SK-N-SH (cell line): Measurements from ENCODE around the gene ADIPOR2. TPM values are rescaled to one million over a fixed set of nuclear protein-coding genes. Genes with fewer than 3 reads are reported as not detected.

Source experiments
- CTCF ChIA-PET: fragments of 300-600, 350-600 bp; formaldehyde crosslinking; extraction: SDS; loops from one replicate; lab custom pipeline; 2021; lab: Yijun Ruan, JAX
- POLR2A ChIA-PET: fragments of 350-600 bp; sonication (Branson Sonifier 250); formaldehyde crosslinking; extraction: SDS; loops from one replicate; lab custom pipeline; 2020; ENCODE audit warnings: antibody characterized with exemption, inconsistent platforms; lab: Yijun Ruan, JAX
- DNase-seq: peaks from one replicate; pipeline ENCODE4 v3.0.0; 2012
- H2AFZ ChIP-seq: fragments of 200-600 bp; sonication (generic); 2 replicates; pipeline ENCODE4 v1.8.1; 2016; ENCODE audit warnings: antibody characterized with exemption, mild to moderate bottlenecking, low read depth
- H3F3A ChIP-seq: fragments of 200-600 bp; sonication (generic); replicated peaks from 2 replicates; pipeline ENCODE3; 2016; ENCODE audit warnings: antibody characterized with exemption, mild to moderate bottlenecking; ENCODE audit not compliant: insufficient read depth
- H3K27ac ChIP-seq, 2 experiments: fragments of 200-500 bp in 1 of 2; fragments of 200-600 bp in 1 of 2; sonication (Bioruptor generic) in 1 of 2; sonication (generic), shearing (Covaris generic) in 1 of 2; 2 replicates each; pipeline versions ENCODE4 v1.5.1 to v1.6.1; 2014 to 2016; ENCODE audit warnings: low read depth in 2 of 2, inconsistent platforms in 1 of 2, low read length in 1 of 2, mild to moderate bottlenecking in 1 of 2, mixed read lengths in 1 of 2
- H3K27me3 ChIP-seq: fragments of 200-600 bp; sonication (generic), shearing (Covaris generic); 2 replicates; pipeline ENCODE4 v1.6.1; 2016; ENCODE audit warnings: mixed run types; ENCODE audit not compliant: insufficient read depth
- H3K36me3 ChIP-seq, 2 experiments: fragments of 200-500 bp in 1 of 2; fragments of 200-600 bp in 1 of 2; sonication (Bioruptor generic) in 1 of 2; sonication (generic) in 1 of 2; replicated peaks in 1 of 2; 2 replicates each; pipeline versions ENCODE3 to v1.5.1; 2014 to 2016; ENCODE audit warnings: low read length in 1 of 2, mild to moderate bottlenecking in 1 of 2; ENCODE audit not compliant: insufficient read depth in 2 of 2, control insufficient read depth in 1 of 2
- H3K4me1 ChIP-seq, 2 experiments: fragments of 200-500 bp in 1 of 2; fragments of 200-600 bp in 1 of 2; sonication (Bioruptor generic) in 1 of 2; sonication (generic), shearing (Covaris generic) in 1 of 2; 2 replicates each; pipeline versions ENCODE4 v1.5.1 to v1.6.1; 2014 to 2016; ENCODE audit warnings: low read depth in 1 of 2, low read length in 1 of 2, mixed run types in 1 of 2; ENCODE audit not compliant: insufficient read depth in 2 of 2, control insufficient read depth in 1 of 2
- H3K4me2 ChIP-seq: fragments of 200-600 bp; sonication (generic), shearing (Covaris generic); 2 replicates; pipeline ENCODE4 v1.6.1; 2017; ENCODE audit warnings: mixed run types
- H3K4me3 ChIP-seq, 2 experiments: fragments of 200-500 bp in 1 of 2; fragments of 200-600 bp in 1 of 2; sonication (Bioruptor generic) in 1 of 2; sonication (generic), shearing (Covaris generic) in 1 of 2; 2 replicates each; pipeline versions ENCODE4 v1.5.1 to v1.8.1; 2014 to 2016; ENCODE audit warnings: low read depth in 2 of 2, inconsistent platforms in 1 of 2, low read length in 1 of 2, mild to moderate bottlenecking in 1 of 2, mixed read lengths in 1 of 2, moderate library complexity in 1 of 2
- H3K79me2 ChIP-seq: fragments of 200-600 bp; sonication (generic); 2 replicates; pipeline ENCODE4 v1.8.1; 2017; ENCODE audit warnings: mild to moderate bottlenecking; ENCODE audit not compliant: insufficient read depth
- H3K9ac ChIP-seq: fragments of 200-600 bp; sonication (generic); 2 replicates; pipeline ENCODE4 v1.6.1; 2017; ENCODE audit warnings: mixed run types
- H3K9me2 ChIP-seq: fragments of 200-600 bp; sonication (generic); 2 replicates; pipeline ENCODE4 v1.6.1; 2017; ENCODE audit warnings: mixed run types
- H3K9me3 ChIP-seq: fragments of 200-600 bp; sonication (generic); 2 replicates; pipeline ENCODE4 v1.6.1; 2017; ENCODE audit warnings: mixed run types, mild to moderate bottlenecking, moderate library complexity
- H4K20me1 ChIP-seq: fragments of 200-600 bp; sonication (generic); 2 replicates; pipeline ENCODE4 v1.6.1; 2017; ENCODE audit warnings: mild to moderate bottlenecking, mixed run types; ENCODE audit not compliant: insufficient read depth
- FOSL2 ChIP-seq: IDR thresholded peaks from 2 replicates; pipeline ENCODE4 v1.4.0; 2012; ENCODE audit warnings: low read depth, mild to moderate bottlenecking, moderate library complexity, borderline replicate concordance
- FOXJ3 ChIP-seq: sonication (generic); formaldehyde crosslinking; IDR thresholded peaks from 2 replicates; pipeline ENCODE4 v1.5.1; 2020; ENCODE audit warnings: mild to moderate bottlenecking, missing genetic modification reagents
- MEF2A ChIP-seq: IDR thresholded peaks from 2 replicates; pipeline ENCODE4 v1.4.0; 2012; ENCODE audit warnings: low read depth, borderline replicate concordance
- RAD21 ChIP-seq: IDR thresholded peaks from 2 replicates; pipeline ENCODE4 v1.6.1; 2012; ENCODE audit warnings: mild to moderate bottlenecking, low read length
- RCOR1 ChIP-seq: fragments of 150-350 bp; IDR thresholded peaks from 2 replicates; pipeline ENCODE4 v1.6.1; 2017; ENCODE audit warnings: antibody characterized with exemption, low read length
- SIN3A ChIP-seq: IDR thresholded peaks from 2 replicates; pipeline ENCODE4 v1.6.1; 2012; ENCODE audit warnings: low read depth, mild to moderate bottlenecking, low read length, moderate library complexity, borderline replicate concordance
- TEAD4 ChIP-seq: IDR thresholded peaks from 2 replicates; pipeline ENCODE4 v1.4.0; 2012; ENCODE audit warnings: mild to moderate bottlenecking, borderline replicate concordance; ENCODE audit not compliant: insufficient read depth
- YY1 ChIP-seq: IDR thresholded peaks from 2 replicates; pipeline ENCODE4 v1.4.0; 2012; ENCODE audit warnings: low read depth, mild to moderate bottlenecking
- WGBS: methylation state at CpG from one replicate; pipeline ENCODE4 v1.1.6; 2017; ENCODE audit warnings: low lambda C conversion rate; 5-methylcytosine and 5-hydroxymethylcytosine counted together
- polyA plus RNA-seq, 3 experiments: library from polyadenylated mRNA; depleted of rRNA; stranded (reverse); fragments of >200 nt; gene quantifications; 2 replicates each; pipeline ENCODE4 v1.2.3, GENCODE V29; 2012
- TF ChIP-seq, protein P1 (sequence below): fragments of 200-600 bp; sonication (generic); IDR thresholded peaks from 2 replicates; pipeline ENCODE4 v1.6.1; 2017; ENCODE audit warnings: antibody characterized with exemption, mild to moderate bottlenecking, moderate library complexity
- TF ChIP-seq, protein P2 (sequence below): IDR thresholded peaks from 2 replicates; pipeline ENCODE4 v1.6.1; 2012; ENCODE audit warnings: mild to moderate bottlenecking, low read depth, low read length, moderate library complexity
- TF ChIP-seq, protein P3 (sequence below): fragments of 150-350 bp; IDR thresholded peaks from 2 replicates; pipeline ENCODE4 v1.6.1; 2016; ENCODE audit warnings: mild to moderate bottlenecking, low read depth, low read length
- TF ChIP-seq, protein P4 (sequence below): IDR thresholded peaks from 2 replicates; pipeline ENCODE4; 2012

Gene ADIPOR2
- polyA plus RNA-seq, 1 of the 3 experiments (the other 2 are of a cell fraction): 17.1 TPM

DNA sequence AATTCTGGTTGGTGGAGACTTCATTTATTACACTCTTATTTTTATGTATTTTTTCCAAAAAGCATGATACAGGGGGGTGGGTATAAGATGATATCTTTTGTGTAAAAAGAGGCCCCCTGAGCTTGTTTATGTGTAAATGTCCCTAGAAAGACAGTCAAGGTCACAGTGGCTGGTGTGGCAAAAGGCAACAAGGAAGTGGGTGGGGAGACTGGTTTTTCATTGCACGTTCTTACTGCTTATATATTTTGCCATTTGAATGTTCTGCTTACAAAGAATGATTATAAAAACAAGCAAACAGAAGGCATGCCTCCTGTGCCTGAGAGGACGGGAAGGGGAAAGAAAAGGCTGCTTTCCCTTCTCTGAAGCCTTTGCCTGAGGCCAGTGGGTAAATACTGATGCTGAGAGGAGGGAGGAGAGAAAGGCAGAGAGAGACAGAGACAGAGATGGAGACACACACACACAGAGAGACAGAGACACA lies 24.1 kb upstream of the ADIPOR2 start:
- Histone ChIP-seq H3K36me3 (no peaks in the 10 kb centered on the region), H3K27me3 (no peaks in the 10 kb centered on the region), H2AFZ (no peak overlapping the region), H3K79me2 (no peaks in the 10 kb centered on the region), H3K9ac (no peak overlapping the region), H4K20me1 (no peaks in the 10 kb centered on the region), H3K4me2 (no peak overlapping the region), H3K4me3 (no peak overlapping the region), H3F3A (no peaks in the 10 kb centered on the region), H3K4me1 (no peaks in the 10 kb centered on the region), H3K9me2 (no peaks in the 10 kb centered on the region), H3K27ac (no peak overlapping the region), H3K9me3 (no peaks in the 10 kb centered on the region)
- TF ChIP-seq YY1: no peak
- TF ChIP-seq RAD21: no peak
- TF ChIP-seq TEAD4: no peak
- no peak for TF ChIP-seq MEF2A
- TF ChIP-seq, protein P1, sequence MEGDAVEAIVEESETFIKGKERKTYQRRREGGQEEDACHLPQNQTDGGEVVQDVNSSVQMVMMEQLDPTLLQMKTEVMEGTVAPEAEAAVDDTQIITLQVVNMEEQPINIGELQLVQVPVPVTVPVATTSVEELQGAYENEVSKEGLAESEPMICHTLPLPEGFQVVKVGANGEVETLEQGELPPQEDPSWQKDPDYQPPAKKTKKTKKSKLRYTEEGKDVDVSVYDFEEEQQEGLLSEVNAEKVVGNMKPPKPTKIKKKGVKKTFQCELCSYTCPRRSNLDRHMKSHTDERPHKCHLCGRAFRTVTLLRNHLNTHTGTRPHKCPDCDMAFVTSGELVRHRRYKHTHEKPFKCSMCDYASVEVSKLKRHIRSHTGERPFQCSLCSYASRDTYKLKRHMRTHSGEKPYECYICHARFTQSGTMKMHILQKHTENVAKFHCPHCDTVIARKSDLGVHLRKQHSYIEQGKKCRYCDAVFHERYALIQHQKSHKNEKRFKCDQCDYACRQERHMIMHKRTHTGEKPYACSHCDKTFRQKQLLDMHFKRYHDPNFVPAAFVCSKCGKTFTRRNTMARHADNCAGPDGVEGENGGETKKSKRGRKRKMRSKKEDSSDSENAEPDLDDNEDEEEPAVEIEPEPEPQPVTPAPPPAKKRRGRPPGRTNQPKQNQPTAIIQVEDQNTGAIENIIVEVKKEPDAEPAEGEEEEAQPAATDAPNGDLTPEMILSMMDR: no peak
- no peak for TF ChIP-seq RCOR1
- no peak for TF ChIP-seq FOSL2
- POLR2A ChIA-PET: no interaction called here
- DNase-seq: no peak
- CTCF ChIA-PET: interaction anchor here (1.8 to 2.6 kb wide), 3 partner anchors 14 to 273 kb away, joined by 5 to 10 read pairs (median 10); no protein-coding TSS in a partner anchor
- WGBS: 78% methylated on average over 2 of the region's 2 CpGs

DNA sequence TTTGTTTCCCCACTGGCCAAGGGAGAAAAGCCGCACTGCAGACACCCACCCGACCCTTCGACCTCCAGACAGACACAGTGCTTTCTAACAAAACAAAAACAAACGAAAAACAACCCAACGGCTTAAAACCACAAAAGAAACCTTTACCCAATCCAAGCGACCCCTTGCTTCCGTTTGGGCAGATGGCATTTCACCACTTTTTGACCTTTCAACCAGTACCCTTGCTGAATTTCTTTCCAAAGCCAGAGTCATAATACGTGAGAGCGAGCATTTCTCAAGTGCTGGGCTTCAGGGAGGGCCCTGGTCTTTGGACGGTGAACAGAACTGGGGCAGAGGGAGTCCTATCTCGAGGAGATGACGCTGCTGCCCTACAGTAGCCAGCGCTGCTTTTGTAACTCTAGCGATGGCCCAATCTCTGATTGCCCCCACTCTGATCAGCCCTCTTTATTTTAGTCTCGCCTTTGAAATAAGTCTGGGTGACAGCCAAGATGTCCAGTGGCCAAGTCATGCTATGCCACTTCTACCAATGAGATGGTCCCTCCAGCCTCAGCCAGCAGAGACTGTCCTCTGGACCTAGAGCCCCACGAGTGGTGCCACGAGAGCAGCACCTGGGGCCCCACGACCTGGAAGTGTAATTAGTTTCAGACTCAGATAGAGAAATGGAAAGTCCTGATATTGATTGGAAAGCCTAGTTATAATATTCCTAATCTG lies 21.9 kb upstream of the ADIPOR2 start:
- Histone ChIP-seq H3K27ac (no peak overlapping the region), H3K36me3 (no peaks in the 10 kb centered on the region), H3F3A (no peaks in the 10 kb centered on the region), H4K20me1 (no peaks in the 10 kb centered on the region), H3K4me2 (no peak overlapping the region), H3K9me3 (no peaks in the 10 kb centered on the region), H3K79me2 (no peaks in the 10 kb centered on the region), H3K4me3 (no peak overlapping the region), H3K9me2 (no peaks in the 10 kb centered on the region), H3K9ac (no peak overlapping the region), H3K4me1 (no peaks in the 10 kb centered on the region), H2AFZ (no peak overlapping the region), H3K27me3 (no peaks in the 10 kb centered on the region)
- TF ChIP-seq, protein P2, sequence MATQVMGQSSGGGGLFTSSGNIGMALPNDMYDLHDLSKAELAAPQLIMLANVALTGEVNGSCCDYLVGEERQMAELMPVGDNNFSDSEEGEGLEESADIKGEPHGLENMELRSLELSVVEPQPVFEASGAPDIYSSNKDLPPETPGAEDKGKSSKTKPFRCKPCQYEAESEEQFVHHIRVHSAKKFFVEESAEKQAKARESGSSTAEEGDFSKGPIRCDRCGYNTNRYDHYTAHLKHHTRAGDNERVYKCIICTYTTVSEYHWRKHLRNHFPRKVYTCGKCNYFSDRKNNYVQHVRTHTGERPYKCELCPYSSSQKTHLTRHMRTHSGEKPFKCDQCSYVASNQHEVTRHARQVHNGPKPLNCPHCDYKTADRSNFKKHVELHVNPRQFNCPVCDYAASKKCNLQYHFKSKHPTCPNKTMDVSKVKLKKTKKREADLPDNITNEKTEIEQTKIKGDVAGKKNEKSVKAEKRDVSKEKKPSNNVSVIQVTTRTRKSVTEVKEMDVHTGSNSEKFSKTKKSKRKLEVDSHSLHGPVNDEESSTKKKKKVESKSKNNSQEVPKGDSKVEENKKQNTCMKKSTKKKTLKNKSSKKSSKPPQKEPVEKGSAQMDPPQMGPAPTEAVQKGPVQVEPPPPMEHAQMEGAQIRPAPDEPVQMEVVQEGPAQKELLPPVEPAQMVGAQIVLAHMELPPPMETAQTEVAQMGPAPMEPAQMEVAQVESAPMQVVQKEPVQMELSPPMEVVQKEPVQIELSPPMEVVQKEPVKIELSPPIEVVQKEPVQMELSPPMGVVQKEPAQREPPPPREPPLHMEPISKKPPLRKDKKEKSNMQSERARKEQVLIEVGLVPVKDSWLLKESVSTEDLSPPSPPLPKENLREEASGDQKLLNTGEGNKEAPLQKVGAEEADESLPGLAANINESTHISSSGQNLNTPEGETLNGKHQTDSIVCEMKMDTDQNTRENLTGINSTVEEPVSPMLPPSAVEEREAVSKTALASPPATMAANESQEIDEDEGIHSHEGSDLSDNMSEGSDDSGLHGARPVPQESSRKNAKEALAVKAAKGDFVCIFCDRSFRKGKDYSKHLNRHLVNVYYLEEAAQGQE: no peak
- TF ChIP-seq, protein P3, sequence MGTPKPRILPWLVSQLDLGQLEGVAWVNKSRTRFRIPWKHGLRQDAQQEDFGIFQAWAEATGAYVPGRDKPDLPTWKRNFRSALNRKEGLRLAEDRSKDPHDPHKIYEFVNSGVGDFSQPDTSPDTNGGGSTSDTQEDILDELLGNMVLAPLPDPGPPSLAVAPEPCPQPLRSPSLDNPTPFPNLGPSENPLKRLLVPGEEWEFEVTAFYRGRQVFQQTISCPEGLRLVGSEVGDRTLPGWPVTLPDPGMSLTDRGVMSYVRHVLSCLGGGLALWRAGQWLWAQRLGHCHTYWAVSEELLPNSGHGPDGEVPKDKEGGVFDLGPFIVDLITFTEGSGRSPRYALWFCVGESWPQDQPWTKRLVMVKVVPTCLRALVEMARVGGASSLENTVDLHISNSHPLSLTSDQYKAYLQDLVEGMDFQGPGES: no peak
- TF ChIP-seq SIN3A (no peak), FOXJ3 (CRISPR knock-in tag) (no peak)
- TF ChIP-seq, protein P4, sequence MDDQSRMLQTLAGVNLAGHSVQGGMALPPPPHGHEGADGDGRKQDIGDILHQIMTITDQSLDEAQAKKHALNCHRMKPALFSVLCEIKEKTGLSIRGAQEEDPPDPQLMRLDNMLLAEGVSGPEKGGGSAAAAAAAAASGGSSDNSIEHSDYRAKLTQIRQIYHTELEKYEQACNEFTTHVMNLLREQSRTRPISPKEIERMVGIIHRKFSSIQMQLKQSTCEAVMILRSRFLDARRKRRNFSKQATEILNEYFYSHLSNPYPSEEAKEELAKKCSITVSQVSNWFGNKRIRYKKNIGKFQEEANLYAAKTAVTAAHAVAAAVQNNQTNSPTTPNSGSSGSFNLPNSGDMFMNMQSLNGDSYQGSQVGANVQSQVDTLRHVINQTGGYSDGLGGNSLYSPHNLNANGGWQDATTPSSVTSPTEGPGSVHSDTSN: no peak
- ChIA-PET CTCF (interaction anchor here (0.8 to 2.5 kb wide), 5 partner anchors 16 to 366 kb away, joined by 3 to 16 read pairs (median 4); no protein-coding TSS in a partner anchor), POLR2A (no interaction called here)
- DNase-seq: no peak
- WGBS: 85% methylated on average over 18 of the region's 18 CpGs
